ENCODE data around the gene DMC1.
"Not testable (repeated sequence)": the region's sequence is repeated elsewhere in the genome, so short reads cannot be mapped to it uniquely, and the experiment has no call there.

DMC1 gene

GRCh38 chr22:38569972-38570778 is at the start of gene DMC1:
DMC1 (minus strand) TSS chr22:38570183; CDS start chr22:38568256, 1,927 bp downstream.
- DNase-seq = peak; percentile 53

GRCh38 chr22:38618682-38619081 is 48.7 kb upstream of the DMC1 start:
- no peak for DNase-seq

- DNase-seq = no peak
These were observed 48.3 kb upstream of the DMC1 start for GRCh38 chr22:38618258-38618657.

GRCh38 chr22:38615064-38615405 is 45.1 kb upstream of the DMC1 start:
- not testable (repeated sequence) for DNase-seq

DNA sequence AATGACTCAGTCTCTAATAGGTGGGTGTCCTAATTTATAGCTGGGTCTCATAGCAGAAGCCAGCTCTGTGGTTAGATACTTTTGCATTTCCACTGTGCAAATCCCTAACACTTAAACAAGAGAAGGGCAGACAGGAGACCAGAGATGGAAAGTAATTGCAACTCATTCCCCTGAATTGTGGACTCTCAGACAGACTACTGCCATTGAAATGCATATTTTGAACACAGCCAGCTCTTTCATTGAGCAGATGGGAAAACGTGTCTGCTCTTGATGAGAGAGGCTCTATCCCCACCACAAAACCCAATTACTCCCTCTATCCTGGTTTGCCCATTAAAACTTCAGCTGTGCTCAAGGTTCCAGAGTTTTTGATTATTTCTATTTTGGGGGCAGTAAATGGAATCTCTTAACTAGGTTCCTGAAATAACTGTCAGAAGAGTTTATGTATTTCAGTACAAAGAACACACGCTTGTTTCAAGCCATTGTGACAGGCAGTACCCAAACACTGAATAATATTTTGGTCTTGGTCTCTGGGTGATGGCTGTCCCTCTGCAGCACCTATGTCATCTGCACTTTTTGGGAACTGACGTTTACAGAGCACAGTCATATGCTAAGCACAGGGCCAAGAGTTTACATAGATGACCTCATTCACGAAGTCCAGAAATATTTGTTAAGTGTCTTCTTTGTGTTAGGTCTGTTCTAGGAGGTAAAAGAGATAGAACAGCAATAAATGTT is 44.5 kb upstream of the DMC1 start:
- DNase-seq = no peak

GRCh38 chr22:38613588-38613987 is 43.6 kb upstream of the DMC1 start:
- no peak for DNase-seq

GRCh38 chr22:38612217-38613006 is 42.4 kb upstream of the DMC1 start:
- no peak for DNase-seq

GRCh38 chr22:38611559-38611958 is 41.6 kb upstream of the DMC1 start:
- no peak for DNase-seq

DNA sequence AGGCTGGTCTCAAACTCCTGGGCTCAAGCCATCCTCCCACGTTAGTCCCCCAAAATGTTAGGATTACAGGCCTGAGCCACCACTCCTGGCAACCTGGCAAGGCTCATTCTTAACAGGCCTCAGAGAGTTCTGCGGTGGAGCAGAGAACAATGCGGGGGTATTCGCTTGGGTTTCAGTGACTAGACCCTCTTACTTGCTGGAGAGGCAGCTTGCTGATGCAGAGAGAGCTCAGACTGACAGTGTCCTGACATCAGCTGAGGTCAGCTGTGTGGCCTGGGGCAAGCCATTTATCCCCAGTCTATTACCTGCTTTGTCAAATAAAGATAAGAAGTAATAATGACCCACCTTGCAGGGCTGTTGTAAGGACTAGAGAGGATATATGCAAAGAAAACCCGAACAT is 40.3 kb upstream of the DMC1 start:
- no peak for DNase-seq

DNA sequence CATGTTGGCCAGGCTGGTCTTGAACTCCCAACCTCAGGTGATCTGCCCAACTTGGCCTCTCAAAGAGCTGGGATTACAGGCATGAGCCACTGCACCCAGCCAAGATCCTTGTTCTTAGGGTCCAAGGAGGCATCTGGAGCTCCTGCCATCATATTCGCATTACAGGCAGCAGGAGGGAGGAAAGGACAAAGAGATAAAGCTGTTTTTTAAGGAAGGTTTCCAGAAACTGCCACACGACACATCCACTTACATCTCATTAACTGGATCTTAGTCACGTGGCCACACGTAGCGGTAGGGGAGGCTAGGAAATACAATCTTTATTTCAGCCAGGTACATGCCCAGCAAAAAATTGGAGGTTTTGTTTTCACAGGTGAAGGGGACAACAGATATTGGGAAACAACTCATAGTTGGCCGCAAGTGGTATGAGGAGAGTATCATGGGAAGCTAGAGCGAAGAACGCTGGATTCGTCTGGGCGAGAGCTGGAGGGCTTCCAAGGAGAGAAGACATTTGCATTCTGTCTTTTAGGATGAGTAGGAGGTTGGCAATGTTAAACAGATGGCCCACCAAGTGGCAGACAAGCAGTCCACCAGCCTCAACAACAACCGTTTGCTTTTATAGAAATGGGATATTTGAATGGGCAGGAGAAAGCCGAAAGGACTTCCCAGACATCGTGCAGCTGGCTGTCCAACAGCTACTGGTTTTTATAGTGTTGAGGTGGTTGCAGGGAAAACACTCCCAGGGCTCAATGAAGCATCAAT is 39.2 kb upstream of the DMC1 start:
- no peak for DNase-seq

- DNase-seq = no peak
These were observed 37.7 kb upstream of the DMC1 start for GRCh38 chr22:38607680-38608079.

DNA sequence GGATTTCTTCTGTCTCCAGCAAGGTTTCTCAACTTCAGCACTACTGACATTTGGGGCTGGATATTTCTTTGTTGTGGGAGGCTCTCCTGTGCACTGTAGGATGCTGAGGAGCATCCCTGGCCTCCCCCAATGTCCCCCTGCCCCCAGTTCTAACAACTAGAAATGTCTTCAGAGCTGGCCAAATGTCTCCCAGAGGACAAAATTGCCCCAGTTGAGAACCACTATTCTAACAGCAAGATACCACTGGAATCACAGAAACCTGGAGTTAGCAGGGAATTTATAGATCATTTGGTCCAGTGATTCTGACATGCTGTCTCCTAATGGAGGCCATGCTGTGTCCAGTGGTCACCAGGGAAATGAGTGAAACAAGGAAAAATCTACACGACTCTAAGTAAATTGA is 32.2 kb upstream of the DMC1 start:
- DNase-seq = no peak

GRCh38 chr22:38601221-38601764 is 31.3 kb upstream of the DMC1 start:
- DNase-seq = no peak

- no peak for DNase-seq
These were observed 29.5 kb upstream of the DMC1 start for GRCh38 chr22:38599466-38599865.

DNA sequence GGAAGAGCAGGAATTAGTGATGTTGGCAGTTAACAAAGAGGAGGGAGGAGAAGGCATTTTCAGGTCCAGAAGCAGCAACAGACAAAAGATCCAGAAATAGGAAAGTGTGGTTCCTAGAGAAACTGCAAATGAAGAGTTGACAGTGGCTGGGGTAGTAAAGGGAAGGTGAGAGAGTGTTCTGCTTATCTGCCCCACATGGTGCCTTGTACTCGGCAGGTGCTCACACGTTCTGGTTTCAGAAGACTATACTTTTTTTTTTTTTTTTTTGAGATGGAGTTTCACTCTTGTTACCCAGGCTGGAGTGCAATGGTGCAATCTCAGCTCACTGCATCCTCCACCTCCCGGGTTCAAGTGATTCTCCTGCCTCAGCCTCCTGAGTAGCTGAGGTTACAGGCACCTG is 12.9 kb upstream of the DMC1 start:
- DNase-seq = not testable (repeated sequence)

DNA sequence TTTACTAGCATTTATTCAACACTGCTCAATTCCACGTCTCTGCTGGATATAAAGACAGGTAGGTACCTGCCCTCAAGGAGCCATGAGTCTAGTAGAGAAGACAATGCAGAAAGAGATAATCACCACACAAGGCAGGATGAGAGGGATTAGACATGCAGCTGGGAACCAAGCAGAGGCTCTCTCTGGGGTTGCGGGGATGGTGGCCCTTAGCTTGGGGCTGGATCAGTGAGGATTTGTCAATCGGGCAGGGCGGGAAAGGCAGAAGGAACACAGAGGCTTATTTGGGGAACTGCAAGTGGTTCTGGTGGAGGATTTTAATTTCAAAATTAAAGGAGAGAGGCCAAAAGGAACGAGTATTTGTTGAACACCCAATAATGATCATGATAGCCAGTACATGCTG is 8.5 kb upstream of the DMC1 start:
- DNase-seq = no peak

DNA sequence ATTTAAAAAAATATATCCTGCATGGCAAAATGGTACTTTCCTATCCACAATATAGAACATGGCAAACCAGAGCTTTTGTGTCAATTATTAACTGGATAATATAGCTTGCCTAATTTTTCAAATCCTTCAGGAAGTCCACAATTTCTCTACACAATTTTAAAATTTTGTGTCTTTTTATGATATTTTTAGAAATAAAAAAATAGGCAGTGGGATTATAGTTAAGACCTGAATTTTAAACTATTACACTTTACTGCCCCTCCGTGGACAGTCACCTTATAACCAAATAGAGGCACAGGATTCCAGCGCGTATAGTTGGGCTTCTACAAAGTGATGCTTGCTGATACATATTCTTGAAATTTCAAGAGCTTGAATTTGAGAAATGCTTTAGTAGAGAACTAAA is 2.1 kb upstream of the DMC1 start:
- DNase-seq = peak; percentile 56

DNA sequence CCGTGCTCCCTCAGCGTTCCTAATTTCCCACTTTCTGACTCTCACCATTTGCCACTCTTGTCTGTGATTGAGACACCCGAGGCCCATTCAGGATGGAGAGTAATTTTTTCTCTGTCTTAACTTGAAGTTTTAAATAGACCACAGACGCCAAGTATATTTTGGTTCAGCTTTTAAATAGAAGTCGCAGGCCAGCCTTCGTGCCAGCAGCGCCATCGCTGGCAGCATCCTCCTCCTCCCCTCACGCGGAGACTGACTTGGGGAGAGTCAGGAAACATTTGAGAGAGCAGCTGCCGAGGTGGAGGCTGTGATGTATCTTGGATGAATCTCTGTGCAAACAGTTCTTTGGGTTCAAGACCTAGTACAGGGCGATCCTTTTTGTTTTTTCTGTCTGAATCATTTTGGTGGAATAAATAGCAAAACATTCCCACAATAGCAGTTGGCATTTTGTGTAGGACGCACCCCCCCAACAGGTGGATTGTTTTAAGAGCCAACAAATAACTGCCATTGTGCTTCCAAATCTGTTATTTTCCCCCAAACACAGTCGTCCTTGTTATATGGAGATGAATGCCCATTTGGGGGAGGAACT is 889 bp upstream of the DMC1 start:
- DNase-seq = no peak

- no peak for DNase-seq
These were observed 607 bp downstream of the DMC1 start for GRCh38 chr22:38569181-38569971.

DNA sequence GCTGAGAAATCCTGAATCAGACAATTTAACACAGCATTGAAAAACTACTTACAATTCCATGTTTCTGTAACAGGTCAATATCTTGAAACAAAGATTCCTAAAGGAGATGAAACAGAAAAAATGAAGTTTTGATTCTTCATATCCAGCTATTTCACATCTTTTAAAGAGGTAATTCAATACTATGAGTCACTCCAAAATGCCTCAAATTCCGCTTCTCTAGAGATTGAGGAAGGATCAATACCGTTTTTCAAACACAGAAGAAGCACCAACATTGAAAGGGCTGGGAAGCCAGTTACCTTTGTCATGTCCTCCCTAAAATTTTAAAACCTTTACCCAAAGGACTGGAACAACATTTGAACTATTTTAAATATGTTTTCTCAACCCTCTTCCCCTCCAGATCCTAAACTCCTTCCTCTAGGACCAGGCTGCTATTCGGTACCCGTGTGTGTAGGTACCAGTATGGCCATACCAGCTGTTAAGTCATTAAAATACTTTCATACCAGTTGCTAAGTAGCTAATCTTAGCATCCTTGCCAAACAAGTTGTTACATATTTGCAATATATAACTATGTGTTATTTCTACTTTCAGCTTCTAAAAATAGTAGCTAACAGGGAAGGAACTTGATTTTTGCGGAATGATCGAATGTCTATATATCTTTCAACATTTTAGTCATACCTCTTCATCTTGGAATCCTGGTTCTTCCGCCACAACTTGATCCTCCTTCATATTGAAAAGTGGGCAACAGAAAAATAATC is 2.3 kb downstream of the DMC1 start:
- DNase-seq = no peak

Measured in amniotic stem cell (primary cell).